Panc1 (cell line): Measurements from ENCODE around the gene LOXL1. TPM values are rescaled to one million over a fixed set of nuclear protein-coding genes. Genes with fewer than 3 reads are reported as not detected.

Experiments used
- ATAC-seq: fragments of 200-7000 bp; cut with Tn5 transposase; 2 replicates; pipeline ENCODE4 v1.9.1; 2020; ENCODE audit warnings: mild to moderate bottlenecking, moderate library complexity
- BruUV-seq: library from RNA; stranded (reverse); fragments of 400-500 nt; replicated peaks from 2 replicates; lab custom pipeline; 2021; lab: Mats Ljungman, UMichigan
- CTCF ChIA-PET: fragments of 300-600 bp; sonication (Branson Sonifier 250); formaldehyde crosslinking; loops from one replicate; lab custom pipeline; 2022; ENCODE audit warnings: antibody characterized with exemption; lab: Charles Lee
- POLR2A ChIA-PET: fragments of 300-600 bp; sonication (Branson Sonifier 250); formaldehyde crosslinking; loops from one replicate; lab custom pipeline; 2022; ENCODE audit warnings: antibody characterized with exemption; lab: Charles Lee
- DNase-seq: peaks from one replicate; pipeline ENCODE4 v3.0.0-alpha.2; 2010; ENCODE audit warnings: low read depth, low spot score
- H3K27ac ChIP-seq: 2 replicates; pipeline ENCODE4 v1.5.1; 2011; ENCODE audit warnings: mild to moderate bottlenecking, low read length, inconsistent platforms
- H3K27me3 ChIP-seq: fragments of 200-500 bp; sonication (Bioruptor generic); 2 replicates; pipeline ENCODE4 v1.6.0; 2014; ENCODE audit warnings: low read length, inconsistent platforms; ENCODE audit not compliant: control insufficient read depth, insufficient read depth
- H3K36me3 ChIP-seq: fragments of 200-500 bp; sonication (Bioruptor generic); 2 replicates; pipeline ENCODE4 v1.5.1; 2014; ENCODE audit warnings: inconsistent platforms, mild to moderate bottlenecking, low read length, moderate library complexity; ENCODE audit not compliant: control insufficient read depth, insufficient read depth
- H3K4me1 ChIP-seq: 2 replicates; pipeline ENCODE4 v1.5.1; 2011; ENCODE audit warnings: inconsistent platforms, mild to moderate bottlenecking, low read length, moderate library complexity; ENCODE audit not compliant: control insufficient read depth, insufficient read depth
- H3K4me3 ChIP-seq, 2 experiments: 2 replicates each; pipeline ENCODE4 v1.5.1; 2011 to 2012; ENCODE audit warnings: low read depth in 2 of 2, low read length in 2 of 2, mild to moderate bottlenecking in 2 of 2, inconsistent platforms in 1 of 2, moderate library complexity in 1 of 2
- H3K9me3 ChIP-seq: fragments of 200-500 bp; sonication (Bioruptor generic); 2 replicates; pipeline ENCODE4 v1.5.1; 2014; ENCODE audit warnings: low read depth, mild to moderate bottlenecking, inconsistent platforms, low read length, moderate library complexity; ENCODE audit not compliant: control insufficient read depth, insufficient read depth
- POLR2AphosphoS5 ChIP-seq: IDR thresholded peaks from 2 replicates; pipeline ENCODE4 v1.6.1; 2012; ENCODE audit warnings: mild to moderate bottlenecking, low read depth, low read length, moderate library complexity
- SIN3A ChIP-seq: IDR thresholded peaks from 2 replicates; pipeline ENCODE4 v1.6.1; 2012; ENCODE audit warnings: low read depth, mild to moderate bottlenecking, low read length, moderate library complexity, borderline replicate concordance; ENCODE audit not compliant: insufficient read depth
- TCF7L2 ChIP-seq: IDR thresholded peaks from 2 replicates; pipeline ENCODE4 v1.6.1; 2011; ENCODE audit warnings: mild to moderate bottlenecking, low read depth, low read length, inconsistent platforms
- in situ Hi-C: cut with HindIII; loops from 2 replicates; pipeline ENCODE4 v1.10.0; 2016; ENCODE audit warnings: low sequenced_read_pairs, low pct_unique_long_range_greater_than_20kb
- intact Hi-C: fragments of 100-400 bp; cut with micrococcal nuclease; formaldehyde crosslinking; loops from one replicate; pipeline ENCODE4 v1.10.0; 2022; ENCODE audit not compliant: unreplicated experiment
- total RNA-seq: library from RNA; stranded (reverse); gene quantifications from one replicate; pipeline ENCODE4 v1.2.1, GENCODE V29; 2021; ENCODE audit not compliant: unreplicated experiment
- TF ChIP-seq, protein P1 (sequence below), 2 experiments: IDR thresholded peaks; 2 replicates each; pipeline ENCODE4 v1.6.1; 2011 to 2012; ENCODE audit warnings: low read depth in 2 of 2, control low read depth in 1 of 2, low read length in 1 of 2, mild to moderate bottlenecking in 1 of 2, moderate library complexity in 1 of 2; ENCODE audit not compliant: insufficient read depth in 1 of 2
- TF ChIP-seq, protein P2 (sequence below): fragments of 450-650 bp; IDR thresholded peaks from 2 replicates; pipeline ENCODE4 v1.5.1; 2017; ENCODE audit warnings: mild to moderate bottlenecking

LOXL1 gene
- total RNA-seq, 1 experiment from 2014 or later, result 18.6 TPM

DNA sequence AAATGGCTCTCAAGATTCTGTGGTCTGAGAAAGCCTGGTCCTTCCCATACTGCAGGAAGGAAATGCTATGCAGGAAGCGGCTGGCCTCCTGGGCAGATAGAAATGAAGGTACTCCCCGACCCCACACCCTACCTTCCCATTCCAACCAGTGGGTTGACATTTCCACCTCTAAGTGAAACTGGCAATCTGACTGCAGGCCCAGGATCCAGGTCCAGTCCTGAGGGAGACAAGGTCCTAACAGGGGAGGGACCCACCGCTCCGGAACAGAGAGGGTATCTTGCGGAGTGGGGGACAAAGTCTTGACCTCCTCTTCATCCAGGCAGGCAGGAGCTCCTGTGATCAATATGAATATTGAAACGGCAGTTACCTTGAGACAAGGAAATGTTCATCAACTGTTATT is 6.6 kb upstream of the LOXL1 start:
- no peak for ATAC-seq
- Histone ChIP-seq H3K4me3 (no peak overlapping the region), H3K27me3 (no peaks in the 10 kb centered on the region), H3K27ac (no peak overlapping the region), H3K36me3 (no peaks in the 10 kb centered on the region), H3K4me1 (peaks cover 16% of the 10 kb centered on the region), H3K9me3 (no peaks in the 10 kb centered on the region)
- intact Hi-C loops, result no loop called here
- ChIA-PET CTCF (no interaction called here), POLR2A (no interaction called here)
- no TSS peak for BruUV-seq
- no peak for DNase-seq
- TF ChIP-seq TCF7L2, result no peak
- TF ChIP-seq, protein P1, sequence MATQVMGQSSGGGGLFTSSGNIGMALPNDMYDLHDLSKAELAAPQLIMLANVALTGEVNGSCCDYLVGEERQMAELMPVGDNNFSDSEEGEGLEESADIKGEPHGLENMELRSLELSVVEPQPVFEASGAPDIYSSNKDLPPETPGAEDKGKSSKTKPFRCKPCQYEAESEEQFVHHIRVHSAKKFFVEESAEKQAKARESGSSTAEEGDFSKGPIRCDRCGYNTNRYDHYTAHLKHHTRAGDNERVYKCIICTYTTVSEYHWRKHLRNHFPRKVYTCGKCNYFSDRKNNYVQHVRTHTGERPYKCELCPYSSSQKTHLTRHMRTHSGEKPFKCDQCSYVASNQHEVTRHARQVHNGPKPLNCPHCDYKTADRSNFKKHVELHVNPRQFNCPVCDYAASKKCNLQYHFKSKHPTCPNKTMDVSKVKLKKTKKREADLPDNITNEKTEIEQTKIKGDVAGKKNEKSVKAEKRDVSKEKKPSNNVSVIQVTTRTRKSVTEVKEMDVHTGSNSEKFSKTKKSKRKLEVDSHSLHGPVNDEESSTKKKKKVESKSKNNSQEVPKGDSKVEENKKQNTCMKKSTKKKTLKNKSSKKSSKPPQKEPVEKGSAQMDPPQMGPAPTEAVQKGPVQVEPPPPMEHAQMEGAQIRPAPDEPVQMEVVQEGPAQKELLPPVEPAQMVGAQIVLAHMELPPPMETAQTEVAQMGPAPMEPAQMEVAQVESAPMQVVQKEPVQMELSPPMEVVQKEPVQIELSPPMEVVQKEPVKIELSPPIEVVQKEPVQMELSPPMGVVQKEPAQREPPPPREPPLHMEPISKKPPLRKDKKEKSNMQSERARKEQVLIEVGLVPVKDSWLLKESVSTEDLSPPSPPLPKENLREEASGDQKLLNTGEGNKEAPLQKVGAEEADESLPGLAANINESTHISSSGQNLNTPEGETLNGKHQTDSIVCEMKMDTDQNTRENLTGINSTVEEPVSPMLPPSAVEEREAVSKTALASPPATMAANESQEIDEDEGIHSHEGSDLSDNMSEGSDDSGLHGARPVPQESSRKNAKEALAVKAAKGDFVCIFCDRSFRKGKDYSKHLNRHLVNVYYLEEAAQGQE (IDR thresholded peaks at IDR 0.05; ENCODE audit: insufficient read depth in 1 of 2, low read depth in 2 of 2, low read length in 1 of 2), result no peak
- no peak for TF ChIP-seq POLR2AphosphoS5
- TF ChIP-seq, protein P2, sequence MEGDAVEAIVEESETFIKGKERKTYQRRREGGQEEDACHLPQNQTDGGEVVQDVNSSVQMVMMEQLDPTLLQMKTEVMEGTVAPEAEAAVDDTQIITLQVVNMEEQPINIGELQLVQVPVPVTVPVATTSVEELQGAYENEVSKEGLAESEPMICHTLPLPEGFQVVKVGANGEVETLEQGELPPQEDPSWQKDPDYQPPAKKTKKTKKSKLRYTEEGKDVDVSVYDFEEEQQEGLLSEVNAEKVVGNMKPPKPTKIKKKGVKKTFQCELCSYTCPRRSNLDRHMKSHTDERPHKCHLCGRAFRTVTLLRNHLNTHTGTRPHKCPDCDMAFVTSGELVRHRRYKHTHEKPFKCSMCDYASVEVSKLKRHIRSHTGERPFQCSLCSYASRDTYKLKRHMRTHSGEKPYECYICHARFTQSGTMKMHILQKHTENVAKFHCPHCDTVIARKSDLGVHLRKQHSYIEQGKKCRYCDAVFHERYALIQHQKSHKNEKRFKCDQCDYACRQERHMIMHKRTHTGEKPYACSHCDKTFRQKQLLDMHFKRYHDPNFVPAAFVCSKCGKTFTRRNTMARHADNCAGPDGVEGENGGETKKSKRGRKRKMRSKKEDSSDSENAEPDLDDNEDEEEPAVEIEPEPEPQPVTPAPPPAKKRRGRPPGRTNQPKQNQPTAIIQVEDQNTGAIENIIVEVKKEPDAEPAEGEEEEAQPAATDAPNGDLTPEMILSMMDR, result no peak
- TF ChIP-seq SIN3A, result no peak
- in situ Hi-C loops, result no loop called here

DNA sequence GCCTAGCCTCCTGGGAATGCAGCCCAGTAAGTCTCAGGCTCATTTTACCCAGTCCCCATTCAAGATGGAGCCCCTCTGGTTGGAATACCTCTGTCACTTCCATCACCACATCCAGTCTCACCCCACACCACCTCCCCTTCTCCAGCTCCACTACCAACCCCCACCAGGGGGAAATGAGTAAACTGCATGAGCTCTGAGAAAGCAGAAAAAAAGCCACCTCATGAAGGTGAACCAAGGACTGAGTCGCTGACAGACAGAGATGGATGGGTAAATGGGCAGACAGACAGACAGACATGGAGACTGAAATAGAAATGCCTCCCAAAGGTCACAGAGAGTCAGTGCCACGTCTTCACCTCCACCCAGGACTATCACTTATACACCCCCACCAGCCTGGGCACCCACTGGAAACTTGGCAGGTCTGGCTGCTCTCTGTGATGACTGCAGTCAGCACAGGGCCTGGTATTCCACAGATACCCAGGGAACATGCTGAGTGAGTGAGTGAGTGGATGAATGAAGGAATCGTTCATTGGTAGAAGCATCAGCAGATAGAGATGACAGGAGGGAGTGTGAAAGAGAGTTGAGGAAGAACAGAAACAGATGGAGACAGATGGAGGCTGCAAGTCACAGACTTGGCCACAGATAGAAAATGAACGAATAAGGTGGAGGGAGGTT is 4.9 kb upstream of the LOXL1 start:
- TF ChIP-seq, protein P2, result no peak
- TF ChIP-seq SIN3A, result no peak
- no peak for TF ChIP-seq POLR2AphosphoS5
- TF ChIP-seq, protein P1 (IDR thresholded peaks at IDR 0.05; ENCODE audit: insufficient read depth in 1 of 2, low read depth in 2 of 2, low read length in 1 of 2), result no peak
- no peak for TF ChIP-seq TCF7L2
- Histone ChIP-seq H3K4me3 (no peak overlapping the region), H3K9me3 (no peaks in the 10 kb centered on the region), H3K27me3 (no peaks in the 10 kb centered on the region), H3K36me3 (no peaks in the 10 kb centered on the region), H3K27ac (no peak overlapping the region), H3K4me1 (peaks cover 19% of the 10 kb centered on the region)
- DNase-seq (no peak), ATAC-seq (no peak)
- BruUV-seq, result no TSS peak
- ChIA-PET CTCF (no interaction called here), POLR2A (interaction anchor here (0.6 kb wide), 1 partner anchor 62 kb away, joined by 3 read pairs; no protein-coding TSS in a partner anchor)
- in situ Hi-C loops, result no loop called here
- intact Hi-C loops, result no loop called here
